GM19395 (cell line): ENCODE measurements around the gene YTHDF1.
"Not testable (repeated sequence)": the region's sequence is repeated elsewhere in the genome, so short reads cannot be mapped to it uniquely, and the experiment has no call there.

ENCODE experiments used
- ATAC-seq: cut with Tn5 transposase; IDR thresholded peaks from one replicate; pipeline ENCODE4 v1.9.1; 2021; ENCODE audit warnings: mild to moderate bottlenecking, moderate library complexity; ENCODE audit not compliant: unreplicated experiment

YTHDF1 gene

GRCh38 chr20:63160641-63161175, 55.2 kb downstream of the YTHDF1 start:
- no peak for ATAC-seq

GRCh38 chr20:63159826-63160640, 55.9 kb downstream of the YTHDF1 start:
- ATAC-seq = no peak

GRCh38 chr20:63159251-63159650, 56.7 kb downstream of the YTHDF1 start:
- not testable (repeated sequence) for ATAC-seq

- no peak for ATAC-seq
Measured at GRCh38 chr20:63158845-63159244, 57.1 kb downstream of the YTHDF1 start.

- no peak for ATAC-seq
Measured at GRCh38 chr20:63158352-63158751, 57.6 kb downstream of the YTHDF1 start.

GRCh38 chr20:63157431-63157830, 58.5 kb downstream of the YTHDF1 start:
- not testable (repeated sequence) for ATAC-seq

GRCh38 chr20:63156221-63156671, 59.7 kb downstream of the YTHDF1 start:
- ATAC-seq = no peak

GRCh38 chr20:63155266-63156165, 60.4 kb downstream of the YTHDF1 start:
- no peak for ATAC-seq

GRCh38 chr20:63154395-63154794, 61.5 kb downstream of the YTHDF1 start:
- ATAC-seq = no peak

GRCh38 chr20:63153254-63154221, 62.4 kb downstream of the YTHDF1 start:
- no peak for ATAC-seq

GRCh38 chr20:63152322-63153253, 63.3 kb downstream of the YTHDF1 start:
- no peak for ATAC-seq

- no peak for ATAC-seq
Measured at GRCh38 chr20:63151554-63152321, 64.2 kb downstream of the YTHDF1 start.

- no peak for ATAC-seq
Measured at GRCh38 chr20:63150911-63151531, 64.9 kb downstream of the YTHDF1 start.

GRCh38 chr20:63150391-63150898, 65.5 kb downstream of the YTHDF1 start:
- ATAC-seq = no peak

GRCh38 chr20:63149531-63150192, 66.3 kb downstream of the YTHDF1 start:
- ATAC-seq = no peak

GRCh38 chr20:63148696-63149095, 67.2 kb downstream of the YTHDF1 start:
- no peak for ATAC-seq

- ATAC-seq = no peak
Measured at GRCh38 chr20:63147532-63147931, 68.4 kb downstream of the YTHDF1 start.
